Measurements from ENCODE around the gene TMEM30A. TPM values are rescaled to one million over a fixed set of nuclear protein-coding genes. Genes with fewer than 3 reads are reported as not detected.

TMEM30A gene
- total RNA-seq, 3 donors from 2014 or later, result 79.6 to 84.2 (median 79.7) TPM

- no peak for DNase-seq (ENCODE audit: low spot score in 2 of 2)
- Histone ChIP-seq H3K9me3 (no peaks in the 10 kb centered on the region), H3K27me3 (no peaks in the 10 kb centered on the region), H3K4me3 (no peak overlapping the region), H3K27ac (no peak overlapping the region), H3K36me3 (no peaks in the 10 kb centered on the region), H3K4me1 (no peaks in the 10 kb centered on the region)
- TF ChIP-seq CTCF (IDR thresholded peaks at IDR 0.05) (no peak), POLR2AphosphoS5 (IDR thresholded peaks at IDR 0.05) (no peak), POLR2A (IDR thresholded peaks at IDR 0.05) (no peak)
- intact Hi-C loops (cut with DNase I; ENCODE audit: low total_unique reads), result no loop called here
These were observed 22.9 kb upstream of the TMEM30A start for GRCh38 chr6:75307364-75308004.

GRCh38 chr6:75306064-75306463 lies 21.5 kb upstream of the TMEM30A start:
- Histone ChIP-seq H3K4me3 (no peak overlapping the region), H3K9me3 (no peaks in the 10 kb centered on the region), H3K27ac (no peak overlapping the region), H3K27me3 (no peaks in the 10 kb centered on the region), H3K36me3 (no peaks in the 10 kb centered on the region), H3K4me1 (no peaks in the 10 kb centered on the region)
- TF ChIP-seq POLR2AphosphoS5 (IDR thresholded peaks at IDR 0.05), result no peak
- no peak for TF ChIP-seq CTCF (IDR thresholded peaks at IDR 0.05)
- TF ChIP-seq POLR2A (IDR thresholded peaks at IDR 0.05), result no peak
- no peak for DNase-seq (ENCODE audit: low spot score in 2 of 2)
- intact Hi-C loops (cut with DNase I; ENCODE audit: low total_unique reads), result no loop called here

- Histone ChIP-seq H3K4me3 (no peak overlapping the region), H3K36me3 (no peaks in the 10 kb centered on the region), H3K9me3 (no peaks in the 10 kb centered on the region), H3K27me3 (no peaks in the 10 kb centered on the region), H3K27ac (no peak overlapping the region), H3K4me1 (no peaks in the 10 kb centered on the region)
- TF ChIP-seq POLR2A (IDR thresholded peaks at IDR 0.05) (no peak), CTCF (IDR thresholded peaks at IDR 0.05) (no peak), POLR2AphosphoS5 (IDR thresholded peaks at IDR 0.05) (no peak)
- intact Hi-C loops (cut with DNase I; ENCODE audit: low total_unique reads), result no loop called here
- DNase-seq (ENCODE audit: low spot score in 2 of 2), result no peak
These were observed 21.0 kb upstream of the TMEM30A start for GRCh38 chr6:75305573-75305972.

- Histone ChIP-seq H3K4me3 (no peak overlapping the region), H3K27ac (no peak overlapping the region), H3K27me3 (no peaks in the 10 kb centered on the region), H3K9me3 (no peaks in the 10 kb centered on the region), H3K36me3 (no peaks in the 10 kb centered on the region), H3K4me1 (no peaks in the 10 kb centered on the region)
- TF ChIP-seq POLR2A (IDR thresholded peaks at IDR 0.05) (no peak), CTCF (IDR thresholded peaks at IDR 0.05) (no peak), POLR2AphosphoS5 (IDR thresholded peaks at IDR 0.05) (no peak)
- intact Hi-C loops (cut with DNase I; ENCODE audit: low total_unique reads), result no loop called here
- no peak for DNase-seq (ENCODE audit: low spot score in 2 of 2)
These were observed 17.7 kb upstream of the TMEM30A start for GRCh38 chr6:75302280-75302679.

- TF ChIP-seq POLR2AphosphoS5 (IDR thresholded peaks at IDR 0.05), result no peak
- TF ChIP-seq POLR2A (IDR thresholded peaks at IDR 0.05), result no peak
- no peak for TF ChIP-seq CTCF (IDR thresholded peaks at IDR 0.05)
- Histone ChIP-seq H3K4me1 (no peaks in the 10 kb centered on the region), H3K27ac (no peak overlapping the region), H3K27me3 (no peaks in the 10 kb centered on the region), H3K4me3 (no peak overlapping the region), H3K36me3 (no peaks in the 10 kb centered on the region), H3K9me3 (no peaks in the 10 kb centered on the region)
- intact Hi-C loops (cut with DNase I; ENCODE audit: low total_unique reads), result no loop called here
- no peak for DNase-seq (ENCODE audit: low spot score in 2 of 2)
These were observed 16.9 kb upstream of the TMEM30A start for GRCh38 chr6:75301537-75301936.
